GM12874 (cell line): ENCODE measurements around the gene VAV3.

Experiments used
- TF ChIP-seq, protein P1 (sequence below): IDR thresholded peaks from 2 replicates; pipeline ENCODE4 v1.5.1; 2011; ENCODE audit warnings: low read depth, mild to moderate bottlenecking, control low read depth, low read length, moderate library complexity; ENCODE audit not compliant: insufficient read depth

Gene VAV3

DNA sequence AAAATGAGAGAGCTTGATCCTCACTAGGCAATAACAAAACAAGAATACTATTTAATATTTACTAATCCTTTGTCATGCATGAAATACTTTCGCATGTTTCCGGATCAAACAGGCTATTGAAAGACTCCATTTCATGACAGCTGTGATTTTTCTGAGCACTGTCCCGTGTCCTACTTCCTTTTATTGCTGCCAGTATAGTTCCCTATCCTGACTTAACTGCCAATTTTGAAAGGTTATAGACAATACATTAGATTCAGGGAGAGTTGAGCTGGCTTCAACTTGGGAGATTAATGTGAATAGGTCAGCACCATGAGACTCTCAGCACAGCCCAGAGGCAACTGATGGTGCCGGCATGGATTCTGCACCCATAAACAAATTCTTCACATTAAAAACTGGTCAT lies 225.8 kb downstream of the VAV3 start:
- TF ChIP-seq, protein P1, sequence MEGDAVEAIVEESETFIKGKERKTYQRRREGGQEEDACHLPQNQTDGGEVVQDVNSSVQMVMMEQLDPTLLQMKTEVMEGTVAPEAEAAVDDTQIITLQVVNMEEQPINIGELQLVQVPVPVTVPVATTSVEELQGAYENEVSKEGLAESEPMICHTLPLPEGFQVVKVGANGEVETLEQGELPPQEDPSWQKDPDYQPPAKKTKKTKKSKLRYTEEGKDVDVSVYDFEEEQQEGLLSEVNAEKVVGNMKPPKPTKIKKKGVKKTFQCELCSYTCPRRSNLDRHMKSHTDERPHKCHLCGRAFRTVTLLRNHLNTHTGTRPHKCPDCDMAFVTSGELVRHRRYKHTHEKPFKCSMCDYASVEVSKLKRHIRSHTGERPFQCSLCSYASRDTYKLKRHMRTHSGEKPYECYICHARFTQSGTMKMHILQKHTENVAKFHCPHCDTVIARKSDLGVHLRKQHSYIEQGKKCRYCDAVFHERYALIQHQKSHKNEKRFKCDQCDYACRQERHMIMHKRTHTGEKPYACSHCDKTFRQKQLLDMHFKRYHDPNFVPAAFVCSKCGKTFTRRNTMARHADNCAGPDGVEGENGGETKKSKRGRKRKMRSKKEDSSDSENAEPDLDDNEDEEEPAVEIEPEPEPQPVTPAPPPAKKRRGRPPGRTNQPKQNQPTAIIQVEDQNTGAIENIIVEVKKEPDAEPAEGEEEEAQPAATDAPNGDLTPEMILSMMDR = no peak

DNA sequence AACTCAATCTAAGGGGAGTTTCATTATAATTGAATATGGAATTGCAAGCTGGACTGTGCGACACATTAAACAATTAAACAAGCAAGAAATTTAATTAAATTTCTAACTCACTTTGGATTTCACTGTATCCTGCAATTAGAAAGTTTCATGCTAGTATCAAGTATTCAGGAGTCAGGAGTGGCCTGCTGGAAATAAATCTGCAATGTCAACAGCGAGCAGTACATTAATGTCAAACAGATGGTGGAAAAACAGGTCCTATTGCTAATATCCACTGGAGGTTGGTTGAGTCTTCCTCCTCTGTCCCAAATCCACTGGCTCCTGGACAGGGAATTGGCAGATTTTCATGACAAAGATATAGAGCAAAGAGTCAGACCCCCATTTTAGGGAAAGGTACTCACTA lies 237.1 kb downstream of the VAV3 start:
- TF ChIP-seq, protein P1 = no peak

DNA sequence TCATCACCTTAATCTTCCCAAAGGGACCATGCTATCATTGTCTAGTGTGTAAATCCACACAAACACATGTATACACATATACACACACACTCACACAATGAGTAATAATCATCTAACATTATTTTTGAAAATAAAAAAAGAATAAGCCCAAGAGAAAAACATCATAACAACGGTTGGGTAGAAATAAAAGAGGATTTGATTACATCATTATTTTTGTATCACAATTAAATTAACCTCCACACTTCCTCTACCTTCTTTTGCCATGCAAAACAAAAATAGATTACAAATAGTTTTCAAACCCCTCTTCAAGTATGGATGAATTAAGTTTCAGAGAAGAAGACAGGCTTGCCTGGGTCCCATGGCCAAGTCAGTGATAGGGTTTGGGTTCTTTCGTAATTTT lies 238.1 kb downstream of the VAV3 start:
- TF ChIP-seq, protein P1 = no peak

DNA sequence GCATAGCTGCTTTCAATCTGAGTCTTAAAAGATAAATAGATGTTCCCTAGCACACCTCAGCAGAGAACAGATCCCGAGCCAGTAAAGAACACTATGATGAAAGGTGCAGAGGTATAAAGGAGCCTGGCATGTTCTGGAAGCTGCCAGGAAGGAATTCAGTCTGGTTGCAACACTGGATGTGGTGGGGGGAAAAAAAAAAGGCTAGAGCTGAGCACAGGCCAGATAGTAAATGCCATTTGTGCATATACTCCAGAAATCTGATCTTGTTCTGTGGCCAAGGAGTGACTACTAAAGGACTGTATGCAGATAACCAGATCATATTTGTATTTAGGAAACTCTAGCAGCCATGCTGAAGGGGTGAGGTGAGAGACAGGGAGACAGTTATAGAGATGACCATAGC lies 240.3 kb downstream of the VAV3 start:
- TF ChIP-seq, protein P1 = no peak

DNA sequence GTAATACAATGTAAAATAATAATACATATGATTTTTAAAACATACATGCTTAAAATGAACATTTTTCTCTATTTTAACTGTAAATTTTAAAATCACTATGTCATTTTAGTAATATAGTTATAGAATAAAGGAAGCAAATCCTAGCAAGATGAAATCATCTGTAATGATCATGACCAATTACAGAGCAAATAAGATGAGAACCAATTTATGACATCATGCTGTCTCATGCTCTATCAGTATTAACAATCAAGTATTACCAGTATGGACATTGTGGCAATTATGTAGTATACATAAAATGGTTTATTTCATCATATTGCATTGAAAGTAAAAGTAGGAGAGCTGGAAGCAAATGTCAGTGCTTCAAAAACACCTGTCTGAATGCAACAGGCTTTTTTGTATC lies 255.0 kb downstream of the VAV3 start:
- TF ChIP-seq, protein P1 = no peak

DNA sequence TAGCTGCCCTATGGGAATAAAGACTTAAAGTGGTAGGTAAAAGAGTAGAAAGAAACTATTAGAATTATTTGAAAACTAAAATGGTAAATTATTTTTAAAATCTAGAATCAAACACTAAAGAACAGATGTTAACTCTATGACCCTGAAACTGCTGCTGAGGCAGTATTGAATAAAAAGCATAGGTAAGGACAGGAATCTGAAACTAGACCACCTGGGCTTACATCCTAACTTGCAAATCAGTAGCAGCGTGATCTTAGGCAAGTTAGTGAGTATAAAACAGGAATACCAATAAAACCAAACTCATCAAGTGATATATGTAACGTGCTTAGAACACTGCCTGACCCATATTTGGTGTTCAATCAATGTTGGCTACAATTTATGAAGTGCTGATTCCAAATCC lies 257.9 kb downstream of the VAV3 start:
- TF ChIP-seq, protein P1 = no peak

DNA sequence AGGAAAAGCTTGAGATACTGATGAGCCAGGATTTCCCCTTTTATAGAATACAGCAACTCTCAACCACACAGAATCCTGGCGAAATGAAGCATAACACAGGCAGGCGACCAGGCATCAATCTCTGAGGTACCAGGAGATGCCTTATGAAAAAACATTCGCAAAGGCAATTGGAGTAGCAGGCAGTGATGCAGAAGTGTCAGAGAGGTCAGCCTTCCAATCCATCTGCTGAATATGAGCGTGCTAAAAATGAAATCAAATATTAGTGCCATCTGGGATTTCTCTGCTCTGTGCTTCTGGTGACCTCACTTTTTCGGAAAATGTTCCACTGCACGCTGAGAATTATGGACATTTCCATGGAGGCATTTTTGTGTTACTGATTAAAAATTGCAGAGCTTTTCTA lies 258.8 kb downstream of the VAV3 start:
- TF ChIP-seq, protein P1 = no peak

DNA sequence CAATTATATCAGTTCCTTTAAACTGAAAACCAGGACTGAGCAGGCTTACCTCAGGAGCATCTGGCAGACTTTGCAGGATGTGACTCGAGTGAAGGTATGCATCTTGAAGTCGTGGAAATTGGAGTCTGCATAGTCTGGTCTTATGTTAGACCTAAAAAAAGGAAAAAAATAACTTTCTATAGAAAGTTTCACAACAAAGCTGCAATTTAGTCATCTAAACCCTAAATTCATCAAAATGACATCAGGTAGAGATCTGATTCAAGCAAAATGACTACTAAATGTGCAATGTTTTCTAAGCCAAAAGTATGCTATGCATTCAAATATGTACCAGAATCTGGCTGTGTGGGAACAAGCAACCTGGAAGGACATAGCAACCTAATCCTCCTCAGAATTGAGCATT lies 260.1 kb downstream of the VAV3 start:
- TF ChIP-seq, protein P1 = no peak
